GM06990 (cell line): ENCODE measurements around the gene NRN1L.
"Not testable (repeated sequence)": the region's sequence is repeated elsewhere in the genome, so short reads cannot be mapped to it uniquely, and the experiment has no call there.

Source experiments
- DNase-seq: peaks from one replicate; pipeline ENCODE4 v3.0.0-alpha.2; 2011; ENCODE audit not compliant: insufficient read length; ENCODE audit errors: extremely low read depth
- H3K27me3 ChIP-seq: replicated peaks from 2 replicates; pipeline ENCODE4 v1.6.0; 2011; ENCODE audit warnings: low read length; ENCODE audit not compliant: control insufficient read depth, insufficient read depth
- H3K36me3 ChIP-seq: 2 replicates; pipeline ENCODE4 v1.5.1; 2011; ENCODE audit warnings: low read length; ENCODE audit not compliant: control insufficient read depth, insufficient read depth
- H3K4me3 ChIP-seq: replicated peaks from 2 replicates; pipeline ENCODE4 v1.5.1; 2011; ENCODE audit warnings: low read depth, mild to moderate bottlenecking, control low read depth, low read length
- CTCF ChIP-seq: IDR thresholded peaks from 2 replicates; pipeline ENCODE4 v1.5.1; 2011; ENCODE audit warnings: low read length, control low read depth, mild to moderate bottlenecking, inconsistent platforms; ENCODE audit not compliant: insufficient read depth, poor library complexity, severe bottlenecking

Gene NRN1L

GRCh38 chr16:67884684-67885083 is at the start of gene NRN1L:
NRN1L (plus strand) TSS chr16:67884885; CDS start chr16:67884904, 19 bp downstream.
- Histone ChIP-seq H3K36me3 (peaks cover 41% of the 10 kb centered on the region), H3K27me3 (no peaks in the 10 kb centered on the region), H3K4me3 (no peak within 1 kb of the TSS)
- no peak for TF ChIP-seq CTCF
- no peak for DNase-seq

- not testable (repeated sequence) for DNase-seq, H3K36me3 ChIP-seq, H3K4me3 ChIP-seq, H3K27me3 ChIP-seq
Measured at GRCh38 chr16:67837190-67837589, 47.5 kb upstream of the NRN1L start.

GRCh38 chr16:67837811-67838210 is 46.9 kb upstream of the NRN1L start:
- no peak for TF ChIP-seq CTCF
- no peaks in the 10 kb centered on the region for H3K27me3 ChIP-seq
- no peak for DNase-seq
- H3K4me3 ChIP-seq, result no peak overlapping the region
- H3K36me3 ChIP-seq, result no peaks in the 10 kb centered on the region

- Histone ChIP-seq H3K36me3 (no peaks in the 10 kb centered on the region), H3K4me3 (no peak overlapping the region), H3K27me3 (no peaks in the 10 kb centered on the region)
- no peak for DNase-seq
- TF ChIP-seq CTCF, result no peak
Measured at GRCh38 chr16:67841198-67841815, 43.4 kb upstream of the NRN1L start.

- peak; percentile 88 for TF ChIP-seq CTCF
- Histone ChIP-seq H3K36me3 (no peaks in the 10 kb centered on the region), H3K27me3 (no peaks in the 10 kb centered on the region), H3K4me3 (peak within 1 kb of the TSS; percentile 94)
- DNase-seq, result peak; percentile 93
Measured at GRCh38 chr16:67841816-67842508, 42.7 kb upstream of the NRN1L start, which contains the start of gene THAP11. THAP11 (plus strand) TSS chr16:67842320; CDS start chr16:67842555, 235 bp downstream.

- H3K36me3 ChIP-seq, result no peaks in the 10 kb centered on the region
- DNase-seq, result peak; percentile 84
- peak; percentile 41 for TF ChIP-seq CTCF
- H3K4me3 ChIP-seq, result peak overlapping the region; percentile 94
- H3K27me3 ChIP-seq, result no peaks in the 10 kb centered on the region
Measured at GRCh38 chr16:67842509-67843342, 42.0 kb upstream of the NRN1L start.
